ENCODE measurements around the gene PRSS27.
"Not testable (repeated sequence)": the region's sequence is repeated elsewhere in the genome, so short reads cannot be mapped to it uniquely, and the experiment has no call there.

PRSS27 gene

GRCh38 chr16:2692251-2692947 lies 27.6 kb downstream of the PRSS27 start:
- DNase-seq, result no peak

GRCh38 chr16:2691491-2692248 lies 28.4 kb downstream of the PRSS27 start:
- no peak for DNase-seq

- no peak for DNase-seq
Observed at GRCh38 chr16:2690852-2691251, 29.2 kb downstream of the PRSS27 start.

- no peak for DNase-seq
Observed at GRCh38 chr16:2689968-2690801, 29.8 kb downstream of the PRSS27 start.

GRCh38 chr16:2689422-2689821 lies 30.6 kb downstream of the PRSS27 start:
- not testable (repeated sequence) for DNase-seq

- DNase-seq, result peak; percentile 13
Observed at GRCh38 chr16:2687531-2688308, 32.3 kb downstream of the PRSS27 start.

- DNase-seq, result peak; percentile 9
Observed at GRCh38 chr16:2686912-2687507, 33.0 kb downstream of the PRSS27 start.

- not testable (repeated sequence) for DNase-seq
Observed at GRCh38 chr16:2686075-2686474, 33.9 kb downstream of the PRSS27 start.

- not testable (repeated sequence) for DNase-seq
Observed at GRCh38 chr16:2683041-2683440, 37.0 kb downstream of the PRSS27 start.

GRCh38 chr16:2682209-2683021 lies 37.6 kb downstream of the PRSS27 start, which contains the start of gene KCTD5:
Gene KCTD5, plus strand, starts transcription at chr16:2682523. Its CDS starts 26 bp downstream, at chr16:2682549.
- peak; percentile 84 for DNase-seq

- not testable (repeated sequence) for DNase-seq
Observed at GRCh38 chr16:2680360-2680759, 39.7 kb downstream of the PRSS27 start.

- not testable (repeated sequence) for DNase-seq
Observed at GRCh38 chr16:2679902-2680301, 40.1 kb downstream of the PRSS27 start.

- DNase-seq, result not testable (repeated sequence)
Observed at GRCh38 chr16:2678206-2678965, 41.6 kb downstream of the PRSS27 start.

GRCh38 chr16:2676937-2677336 lies 43.1 kb downstream of the PRSS27 start:
- DNase-seq, result not testable (repeated sequence)

- no peak for DNase-seq
Observed at GRCh38 chr16:2675714-2676113, 44.3 kb downstream of the PRSS27 start.

- DNase-seq, result no peak
Observed at GRCh38 chr16:2675021-2675420, 45.0 kb downstream of the PRSS27 start.

GRCh38 chr16:2673066-2673999 lies 46.7 kb downstream of the PRSS27 start:
- DNase-seq, result peak; percentile 81

GRCh38 chr16:2671741-2672140 lies 48.3 kb downstream of the PRSS27 start:
- no peak for DNase-seq

GRCh38 chr16:2671193-2671592 lies 48.8 kb downstream of the PRSS27 start:
- not testable (repeated sequence) for DNase-seq

Measured in 8988T (cell line).